Panc1 (cell line): ENCODE data around the gene FSD1L.

ENCODE experiments used
- CTCF ChIP-seq: fragments of 450-650 bp; IDR thresholded peaks from 2 replicates; pipeline ENCODE4 v1.5.1; 2017; ENCODE audit warnings: mild to moderate bottlenecking
- REST ChIP-seq, 2 experiments: IDR thresholded peaks; 2 replicates each; pipeline ENCODE4 v1.6.1; 2011 to 2012; ENCODE audit warnings: low read depth in 2 of 2, control low read depth in 1 of 2, low read length in 1 of 2, mild to moderate bottlenecking in 1 of 2, moderate library complexity in 1 of 2; ENCODE audit not compliant: insufficient read depth in 1 of 2

- TF ChIP-seq CTCF = no peak
- no peak for TF ChIP-seq REST (IDR thresholded peaks at IDR 0.05; ENCODE audit: insufficient read depth in 1 of 2, low read depth in 2 of 2, low read length in 1 of 2)
Observed at GRCh38 chr9:105510024-105510423, 62.2 kb downstream of the FSD1L start.
